ENCODE measurements around the gene DNM2. TPM values are rescaled to one million over a fixed set of nuclear protein-coding genes. Genes with fewer than 3 reads are reported as not detected.
"Not testable (repeated sequence)": the region's sequence is repeated elsewhere in the genome, so short reads cannot be mapped to it uniquely, and the experiment has no call there.

DNM2 gene
- total RNA-seq: 114 TPM

GRCh38 chr19:10717356-10718204 is at the start of gene DNM2:
Gene DNM2, plus strand, starts transcription at chr19:10718079. Its CDS starts 164 bp downstream, at chr19:10718243.
- DNase-seq: peak; percentile 100

- DNase-seq: no peak
Measured at GRCh38 chr19:10669246-10669645, 48.6 kb upstream of the DNM2 start.

- no peak for DNase-seq
Measured at GRCh38 chr19:10670182-10670581, 47.7 kb upstream of the DNM2 start.

- DNase-seq: no peak
Measured at GRCh38 chr19:10670876-10671804, 46.7 kb upstream of the DNM2 start.

- not testable (repeated sequence) for DNase-seq
Measured at GRCh38 chr19:10671922-10672321, 46.0 kb upstream of the DNM2 start.

- DNase-seq: not testable (repeated sequence)
Measured at GRCh38 chr19:10675214-10675613, 42.7 kb upstream of the DNM2 start.

- DNase-seq: no peak
Measured at GRCh38 chr19:10677751-10678150, 40.1 kb upstream of the DNM2 start.

- DNase-seq: no peak
Measured at GRCh38 chr19:10678813-10679212, 39.1 kb upstream of the DNM2 start.

- no peak for DNase-seq
Measured at GRCh38 chr19:10679743-10680142, 38.1 kb upstream of the DNM2 start.

- DNase-seq: no peak
Measured at GRCh38 chr19:10680545-10681135, 37.2 kb upstream of the DNM2 start.

GRCh38 chr19:10681658-10682057 is 36.2 kb upstream of the DNM2 start:
- no peak for DNase-seq

- no peak for DNase-seq
Measured at GRCh38 chr19:10682397-10683063, 35.3 kb upstream of the DNM2 start.

GRCh38 chr19:10683064-10683426 is 34.8 kb upstream of the DNM2 start:
- no peak for DNase-seq

GRCh38 chr19:10683582-10683981 is 34.3 kb upstream of the DNM2 start:
- no peak for DNase-seq

- no peak for DNase-seq
Measured at GRCh38 chr19:10685210-10685609, 32.7 kb upstream of the DNM2 start.

GRCh38 chr19:10686193-10686592 is 31.7 kb upstream of the DNM2 start:
- DNase-seq: no peak

GRCh38 chr19:10686661-10687517 is 31.0 kb upstream of the DNM2 start:
- DNase-seq: no peak

GRCh38 chr19:10687518-10688288 is 30.2 kb upstream of the DNM2 start:
- DNase-seq: no peak

GRCh38 chr19:10688545-10689280 is 29.2 kb upstream of the DNM2 start:
- DNase-seq: no peak

GRCh38 chr19:10690341-10690781 is 27.5 kb upstream of the DNM2 start:
- DNase-seq: no peak

Measured in tongue (tissue), 2 donors.